SIG-M5 treated with dmso at 0.1 percent for 504 hours (cell line): Measurements from ENCODE around the gene ADAD2.

Source experiments
- DNase-seq: peaks from one replicate; lab custom pipeline; 2025; ENCODE audit not compliant: unreplicated experiment; lab: John Stamatoyannopoulos, UW

Gene ADAD2

GRCh38 chr16:84190731-84191388, at the start of gene ADAD2:
TSS of gene ADAD2 (plus strand) at chr16:84191157. CDS start at chr16:84191231, 74 bp downstream.
- no peak for DNase-seq

GRCh38 chr16:84143081-84143480, 47.9 kb upstream of the ADAD2 start:
- no peak for DNase-seq

- DNase-seq = no peak
These were observed 47.2 kb upstream of the ADAD2 start for GRCh38 chr16:84143784-84144199.

GRCh38 chr16:84144209-84144858, 46.6 kb upstream of the ADAD2 start:
- DNase-seq = no peak

GRCh38 chr16:84144859-84145639, 45.9 kb upstream of the ADAD2 start, which contains the start of the genes DNAAF1 and HSDL1:
TSS of gene DNAAF1 (plus strand) at chr16:84145308. CDS start at chr16:84145441, 133 bp downstream.
TSS of gene HSDL1 (minus strand) at chr16:84145177. CDS start at chr16:84131321, 13,856 bp downstream.
- DNase-seq = peak; percentile 75

GRCh38 chr16:84150926-84151325, 40.0 kb upstream of the ADAD2 start:
- no peak for DNase-seq

GRCh38 chr16:84153660-84154214, 37.2 kb upstream of the ADAD2 start:
- DNase-seq = no peak

GRCh38 chr16:84155226-84155625, 35.7 kb upstream of the ADAD2 start:
- DNase-seq = no peak

GRCh38 chr16:84155771-84156170, 35.2 kb upstream of the ADAD2 start:
- DNase-seq = no peak

GRCh38 chr16:84156342-84156784, 34.6 kb upstream of the ADAD2 start:
- DNase-seq = no peak

- no peak for DNase-seq
These were observed 31.9 kb upstream of the ADAD2 start for GRCh38 chr16:84159007-84159406.

GRCh38 chr16:84159800-84160199, 31.2 kb upstream of the ADAD2 start:
- DNase-seq = no peak

- DNase-seq = no peak
These were observed 29.9 kb upstream of the ADAD2 start for GRCh38 chr16:84161037-84161436.

- no peak for DNase-seq
These were observed 29.2 kb upstream of the ADAD2 start for GRCh38 chr16:84161801-84162200.

- no peak for DNase-seq
These were observed 25.2 kb upstream of the ADAD2 start for GRCh38 chr16:84165746-84166145.

- DNase-seq = no peak
These were observed 23.9 kb upstream of the ADAD2 start for GRCh38 chr16:84166796-84167695.

- no peak for DNase-seq
These were observed 21.1 kb upstream of the ADAD2 start for GRCh38 chr16:84169765-84170310.

GRCh38 chr16:84174396-84174795, 16.6 kb upstream of the ADAD2 start:
- DNase-seq = no peak

- peak; percentile 75 for DNase-seq
These were observed 15.4 kb upstream of the ADAD2 start for GRCh38 chr16:84175350-84176081.
